HEK293 (cell line): ENCODE data around the gene NANOS1.

Source experiments
- CTCF ChIA-PET: fragments of 350-600 bp; formaldehyde crosslinking; extraction: SDS; loops from one replicate; lab custom pipeline; 2021; ENCODE audit warnings: antibody characterized with exemption; lab: Yijun Ruan, JAX
- POLR2A ChIA-PET: fragments of 300-600 bp; formaldehyde crosslinking; extraction: SDS; loops from one replicate; lab custom pipeline; 2020; ENCODE audit warnings: antibody characterized with exemption, inconsistent platforms; lab: Yijun Ruan, JAX
- H3K27ac ChIP-seq: fragments of 200-500 bp; sonication (Bioruptor generic); 2 replicates; pipeline ENCODE4 v1.5.1; 2014; ENCODE audit warnings: low read depth, low read length, control low read depth, inconsistent platforms; ENCODE audit errors: extremely low read depth
- H3K36me3 ChIP-seq, 2 experiments: fragments of 200-500 bp in 1 of 2; sonication (Bioruptor generic) in 1 of 2; 1 replicate in 1 of 2; 2 replicates in 1 of 2; pipeline ENCODE4 v1.5.1; 2014 to 2017; ENCODE audit warnings: inconsistent platforms in 2 of 2, low read length in 2 of 2; ENCODE audit not compliant: control insufficient read depth in 2 of 2, insufficient read depth in 1 of 2
- H3K4me1 ChIP-seq: fragments of 200-500 bp; sonication (Bioruptor generic); 2 replicates; pipeline ENCODE4 v1.5.1; 2014; ENCODE audit warnings: mild to moderate bottlenecking, low read length, inconsistent platforms; ENCODE audit not compliant: control insufficient read depth, insufficient read depth
- H3K4me3 ChIP-seq: 2 replicates; pipeline ENCODE4 v1.5.1; 2011; ENCODE audit warnings: low read depth, mild to moderate bottlenecking, control low read depth, low read length, moderate library complexity
- H3K9me3 ChIP-seq: fragments of 200-500 bp; sonication (Bioruptor generic); 2 replicates; pipeline ENCODE4 v1.5.1; 2014; ENCODE audit warnings: low read depth, low read length, inconsistent platforms; ENCODE audit not compliant: control insufficient read depth, insufficient read depth
- MZF1 ChIP-seq: fragments of 450-650 bp; formaldehyde crosslinking; IDR thresholded peaks from 2 replicates; pipeline ENCODE4 v1.5.1; 2017; ENCODE audit warnings: missing biosample characterization, missing genetic modification characterization, borderline replicate concordance
- SETDB1 ChIP-seq: IDR thresholded peaks from one replicate; pipeline ENCODE4 v1.6.1; 2017; ENCODE audit warnings: mild to moderate bottlenecking, low read length, moderate library complexity, mixed read lengths; ENCODE audit not compliant: insufficient read length
- ZBTB21 ChIP-seq: fragments of 450-650 bp; formaldehyde crosslinking; IDR thresholded peaks from 2 replicates; pipeline ENCODE4 v1.5.1; 2017; ENCODE audit warnings: missing biosample characterization, missing genetic modification characterization
- ZBTB48 ChIP-seq: fragments of 450-650 bp; formaldehyde crosslinking; IDR thresholded peaks from 2 replicates; pipeline ENCODE4 v1.5.1; 2016; ENCODE audit warnings: missing biosample characterization, missing genetic modification characterization
- ZIC2 ChIP-seq: fragments of 450-650 bp; formaldehyde crosslinking; IDR thresholded peaks from 2 replicates; pipeline ENCODE4 v1.5.1; 2016; ENCODE audit warnings: missing biosample characterization, missing genetic modification characterization
- ZNF10 ChIP-seq: fragments of 450-650 bp; formaldehyde crosslinking; IDR thresholded peaks from 2 replicates; pipeline ENCODE4 v1.5.1; 2017; ENCODE audit warnings: missing biosample characterization, missing genetic modification characterization
- ZNF133 ChIP-seq: fragments of 450-650 bp; formaldehyde crosslinking; IDR thresholded peaks from 2 replicates; pipeline ENCODE4 v1.5.1; 2016; ENCODE audit warnings: missing biosample characterization, missing genetic modification characterization
- ZNF146 ChIP-seq: fragments of 450-650 bp; formaldehyde crosslinking; IDR thresholded peaks from 2 replicates; pipeline ENCODE4 v1.5.1; 2016; ENCODE audit warnings: missing biosample characterization, missing genetic modification characterization
- ZNF157 ChIP-seq: fragments of 450-650 bp; formaldehyde crosslinking; IDR thresholded peaks from 2 replicates; pipeline ENCODE4 v1.5.1; 2016; ENCODE audit warnings: missing biosample characterization, missing genetic modification characterization
- ZNF169 ChIP-seq: fragments of 450-650 bp; formaldehyde crosslinking; IDR thresholded peaks from 2 replicates; pipeline ENCODE4 v1.5.1; 2016; ENCODE audit warnings: missing biosample characterization, missing genetic modification characterization
- ZNF184 ChIP-seq: fragments of 450-650 bp; IDR thresholded peaks from 2 replicates; pipeline ENCODE4 v1.5.1; 2018; ENCODE audit warnings: missing biosample characterization, mild to moderate bottlenecking, missing genetic modification characterization
- ZNF214 ChIP-seq: fragments of 450-650 bp; formaldehyde crosslinking; IDR thresholded peaks from 2 replicates; pipeline ENCODE4 v1.5.1; 2017; ENCODE audit warnings: missing biosample characterization, mild to moderate bottlenecking, missing genetic modification characterization, borderline replicate concordance
- ZNF274 ChIP-seq, 2 experiments: fragments of 200-500 bp in 1 of 2; fragments of 450-650 bp in 1 of 2; sonication (Bioruptor generic) in 1 of 2; formaldehyde crosslinking in 1 of 2; IDR thresholded peaks; 2 replicates each; pipeline versions ENCODE4 v1.5.1 to v1.6.1; 2014 to 2016; ENCODE audit warnings: borderline replicate concordance in 1 of 2, inconsistent platforms in 1 of 2, low read length in 1 of 2, missing biosample characterization in 1 of 2, missing genetic modification characterization in 1 of 2
- ZNF366 ChIP-seq: fragments of 450-650 bp; formaldehyde crosslinking; conservative IDR thresholded peaks from 2 replicates; pipeline ENCODE4 v1.5.1; 2016; ENCODE audit warnings: missing biosample characterization, missing genetic modification characterization
- ZNF37A ChIP-seq: fragments of 450-650 bp; IDR thresholded peaks from 2 replicates; pipeline ENCODE4 v1.5.1; 2018; ENCODE audit warnings: missing biosample characterization, missing genetic modification characterization
- ZNF426 ChIP-seq: fragments of 450-650 bp; formaldehyde crosslinking; IDR thresholded peaks from 2 replicates; pipeline ENCODE4 v1.5.1; 2017; ENCODE audit warnings: missing biosample characterization, missing genetic modification characterization, mild to moderate bottlenecking, inconsistent platforms, moderate library complexity
- ZNF514 ChIP-seq: fragments of 450-650 bp; formaldehyde crosslinking; IDR thresholded peaks from 2 replicates; pipeline ENCODE4 v1.5.1; 2016; ENCODE audit warnings: missing biosample characterization, missing genetic modification characterization
- ZNF555 ChIP-seq: fragments of 450-650 bp; formaldehyde crosslinking; conservative IDR thresholded peaks from 2 replicates; pipeline ENCODE4 v1.5.1; 2017; ENCODE audit warnings: missing biosample characterization, mild to moderate bottlenecking, missing genetic modification characterization, inconsistent platforms
- ZNF596 ChIP-seq: fragments of 450-650 bp; IDR thresholded peaks from 2 replicates; pipeline ENCODE4 v1.5.0; 2018; ENCODE audit warnings: missing biosample characterization, mild to moderate bottlenecking, missing genetic modification characterization, moderate library complexity
- ZNF623 ChIP-seq: fragments of 450-650 bp; formaldehyde crosslinking; IDR thresholded peaks from 2 replicates; pipeline ENCODE4 v1.5.1; 2016; ENCODE audit warnings: missing biosample characterization, missing genetic modification characterization
- ZNF768 ChIP-seq: fragments of 450-650 bp; formaldehyde crosslinking; IDR thresholded peaks from 2 replicates; pipeline ENCODE4 v1.5.1; 2018; ENCODE audit warnings: missing biosample characterization, mild to moderate bottlenecking, missing genetic modification characterization
- ZNF830 ChIP-seq: fragments of 450-650 bp; IDR thresholded peaks from 2 replicates; pipeline ENCODE4 v1.5.0; 2018; ENCODE audit warnings: missing biosample characterization, missing genetic modification characterization, low read depth, mild to moderate bottlenecking, moderate library complexity
- ZSCAN23 ChIP-seq: fragments of 450-650 bp; formaldehyde crosslinking; IDR thresholded peaks from 2 replicates; pipeline ENCODE4 v1.5.1; 2016; ENCODE audit warnings: missing biosample characterization, missing genetic modification characterization
- TF ChIP-seq, protein P1 (sequence below): fragments of 450-650 bp; formaldehyde crosslinking; IDR thresholded peaks from 2 replicates; pipeline ENCODE4 v1.5.1; 2016; ENCODE audit warnings: missing biosample characterization, missing genetic modification characterization
- TF ChIP-seq, protein P2 (sequence below): fragments of 450-650 bp; formaldehyde crosslinking; conservative IDR thresholded peaks from 2 replicates; pipeline ENCODE4 v1.5.1; 2016; ENCODE audit warnings: low read depth, missing biosample characterization, missing genetic modification characterization
- TF ChIP-seq, protein P3 (sequence below): fragments of 450-650 bp; formaldehyde crosslinking; IDR thresholded peaks from 2 replicates; pipeline ENCODE4 v1.5.1; 2017; ENCODE audit warnings: missing biosample characterization, missing genetic modification characterization

The NANOS1 gene

DNA sequence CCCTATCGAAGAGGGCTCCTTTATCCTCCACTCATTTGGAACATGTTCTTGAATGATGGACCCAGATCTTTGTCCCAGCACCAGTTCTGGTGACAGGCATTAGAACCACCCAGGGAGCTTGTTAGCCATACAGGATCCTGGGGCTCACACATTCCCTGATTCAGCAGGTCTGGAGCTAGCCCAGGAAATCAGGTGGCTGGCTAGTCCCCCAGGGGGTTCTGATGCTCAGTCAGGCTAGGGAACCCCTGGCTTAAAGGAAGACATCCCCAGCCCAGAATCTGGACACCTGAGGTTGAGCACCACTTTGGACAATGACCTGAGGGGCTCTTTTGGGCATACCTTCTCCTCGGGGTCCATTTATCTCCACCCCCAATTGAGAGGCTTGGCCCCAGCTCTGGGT is 37.0 kb upstream of the NANOS1 start:
- Histone ChIP-seq H3K27ac (no peak overlapping the region), H3K36me3 (no peaks in the 10 kb centered on the region), H3K4me1 (no peaks in the 10 kb centered on the region), H3K4me3 (no peak overlapping the region), H3K9me3 (no peaks in the 10 kb centered on the region)
- CTCF ChIA-PET: no interaction called here
- TF ChIP-seq ZNF146 (tag by site-specific recombination) (no peak), ZNF623 (tag by site-specific recombination) (no peak), ZNF768 (no peak), ZNF555 (tag by site-specific recombination) (no peak), ZIC2 (no peak), ZBTB48 (no peak), MZF1 (tag by site-specific recombination) (no peak), ZNF426 (tag by site-specific recombination) (no peak), ZNF157 (no peak), SETDB1 (no peak), ZNF37A (no peak), ZNF366 (tag by site-specific recombination) (no peak), ZNF274 (IDR thresholded peaks at IDR 0.05; ENCODE audit: low read length) (no peak), ZNF274 (tag by site-specific recombination; IDR thresholded peaks at IDR 0.05; ENCODE audit: borderline replicate concordance) (no peak), ZNF214 (no peak)
- TF ChIP-seq, protein P1, sequence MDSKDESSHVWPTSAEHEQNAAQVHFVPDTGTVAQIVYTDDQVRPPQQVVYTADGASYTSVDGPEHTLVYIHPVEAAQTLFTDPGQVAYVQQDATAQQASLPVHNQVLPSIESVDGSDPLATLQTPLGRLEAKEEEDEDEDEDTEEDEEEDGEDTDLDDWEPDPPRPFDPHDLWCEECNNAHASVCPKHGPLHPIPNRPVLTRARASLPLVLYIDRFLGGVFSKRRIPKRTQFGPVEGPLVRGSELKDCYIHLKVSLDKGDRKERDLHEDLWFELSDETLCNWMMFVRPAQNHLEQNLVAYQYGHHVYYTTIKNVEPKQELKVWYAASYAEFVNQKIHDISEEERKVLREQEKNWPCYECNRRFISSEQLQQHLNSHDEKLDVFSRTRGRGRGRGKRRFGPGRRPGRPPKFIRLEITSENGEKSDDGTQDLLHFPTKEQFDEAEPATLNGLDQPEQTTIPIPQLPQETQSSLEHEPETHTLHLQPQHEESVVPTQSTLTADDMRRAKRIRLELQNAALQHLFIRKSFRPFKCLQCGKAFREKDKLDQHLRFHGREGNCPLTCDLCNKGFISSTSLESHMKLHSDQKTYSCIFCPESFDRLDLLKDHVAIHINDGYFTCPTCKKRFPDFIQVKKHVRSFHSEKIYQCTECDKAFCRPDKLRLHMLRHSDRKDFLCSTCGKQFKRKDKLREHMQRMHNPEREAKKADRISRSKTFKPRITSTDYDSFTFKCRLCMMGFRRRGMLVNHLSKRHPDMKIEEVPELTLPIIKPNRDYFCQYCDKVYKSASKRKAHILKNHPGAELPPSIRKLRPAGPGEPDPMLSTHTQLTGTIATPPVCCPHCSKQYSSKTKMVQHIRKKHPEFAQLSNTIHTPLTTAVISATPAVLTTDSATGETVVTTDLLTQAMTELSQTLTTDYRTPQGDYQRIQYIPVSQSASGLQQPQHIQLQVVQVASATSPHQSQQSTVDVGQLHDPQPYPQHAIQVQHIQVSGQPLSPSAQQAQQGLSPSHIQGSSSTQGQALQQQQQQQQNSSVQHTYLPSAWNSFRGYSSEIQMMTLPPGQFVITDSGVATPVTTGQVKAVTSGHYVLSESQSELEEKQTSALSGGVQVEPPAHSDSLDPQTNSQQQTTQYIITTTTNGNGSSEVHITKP (tag by site-specific recombination): no peak
- POLR2A ChIA-PET: no interaction called here

DNA sequence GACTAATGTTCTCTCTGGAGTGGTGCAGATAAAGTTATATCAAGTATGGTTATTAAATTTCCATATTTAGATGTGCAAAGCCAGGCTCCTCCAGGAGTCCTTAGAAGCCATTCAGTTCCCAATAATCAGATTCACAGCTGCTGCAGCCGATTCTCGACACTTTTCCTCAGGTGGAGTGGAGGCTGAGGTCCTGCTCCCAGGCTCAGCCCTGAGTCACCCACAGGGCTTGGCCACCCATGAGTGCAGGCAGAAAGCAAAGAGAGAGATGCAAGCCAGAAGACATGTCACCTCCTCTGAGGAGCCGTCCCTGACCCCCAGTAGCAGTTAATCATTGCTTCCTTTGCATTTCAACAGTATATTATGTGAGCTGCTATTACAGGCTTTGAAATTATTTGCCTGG is 36.3 kb upstream of the NANOS1 start:
- Histone ChIP-seq H3K4me1 (no peaks in the 10 kb centered on the region), H3K9me3 (no peaks in the 10 kb centered on the region), H3K27ac (no peak overlapping the region), H3K4me3 (no peak overlapping the region), H3K36me3 (no peaks in the 10 kb centered on the region)
- POLR2A ChIA-PET: no interaction called here
- CTCF ChIA-PET: interaction anchor here (0.7 kb wide), 1 partner anchor 12 kb away, joined by 3 read pairs; no protein-coding TSS in a partner anchor
- no peak for TF ChIP-seq ZNF514
- no peak for TF ChIP-seq MZF1 (tag by site-specific recombination)
- TF ChIP-seq ZNF184 (tag by site-specific recombination): no peak
- TF ChIP-seq ZNF214: no peak
- TF ChIP-seq ZNF10 (tag by site-specific recombination): no peak
- TF ChIP-seq, protein P2, sequence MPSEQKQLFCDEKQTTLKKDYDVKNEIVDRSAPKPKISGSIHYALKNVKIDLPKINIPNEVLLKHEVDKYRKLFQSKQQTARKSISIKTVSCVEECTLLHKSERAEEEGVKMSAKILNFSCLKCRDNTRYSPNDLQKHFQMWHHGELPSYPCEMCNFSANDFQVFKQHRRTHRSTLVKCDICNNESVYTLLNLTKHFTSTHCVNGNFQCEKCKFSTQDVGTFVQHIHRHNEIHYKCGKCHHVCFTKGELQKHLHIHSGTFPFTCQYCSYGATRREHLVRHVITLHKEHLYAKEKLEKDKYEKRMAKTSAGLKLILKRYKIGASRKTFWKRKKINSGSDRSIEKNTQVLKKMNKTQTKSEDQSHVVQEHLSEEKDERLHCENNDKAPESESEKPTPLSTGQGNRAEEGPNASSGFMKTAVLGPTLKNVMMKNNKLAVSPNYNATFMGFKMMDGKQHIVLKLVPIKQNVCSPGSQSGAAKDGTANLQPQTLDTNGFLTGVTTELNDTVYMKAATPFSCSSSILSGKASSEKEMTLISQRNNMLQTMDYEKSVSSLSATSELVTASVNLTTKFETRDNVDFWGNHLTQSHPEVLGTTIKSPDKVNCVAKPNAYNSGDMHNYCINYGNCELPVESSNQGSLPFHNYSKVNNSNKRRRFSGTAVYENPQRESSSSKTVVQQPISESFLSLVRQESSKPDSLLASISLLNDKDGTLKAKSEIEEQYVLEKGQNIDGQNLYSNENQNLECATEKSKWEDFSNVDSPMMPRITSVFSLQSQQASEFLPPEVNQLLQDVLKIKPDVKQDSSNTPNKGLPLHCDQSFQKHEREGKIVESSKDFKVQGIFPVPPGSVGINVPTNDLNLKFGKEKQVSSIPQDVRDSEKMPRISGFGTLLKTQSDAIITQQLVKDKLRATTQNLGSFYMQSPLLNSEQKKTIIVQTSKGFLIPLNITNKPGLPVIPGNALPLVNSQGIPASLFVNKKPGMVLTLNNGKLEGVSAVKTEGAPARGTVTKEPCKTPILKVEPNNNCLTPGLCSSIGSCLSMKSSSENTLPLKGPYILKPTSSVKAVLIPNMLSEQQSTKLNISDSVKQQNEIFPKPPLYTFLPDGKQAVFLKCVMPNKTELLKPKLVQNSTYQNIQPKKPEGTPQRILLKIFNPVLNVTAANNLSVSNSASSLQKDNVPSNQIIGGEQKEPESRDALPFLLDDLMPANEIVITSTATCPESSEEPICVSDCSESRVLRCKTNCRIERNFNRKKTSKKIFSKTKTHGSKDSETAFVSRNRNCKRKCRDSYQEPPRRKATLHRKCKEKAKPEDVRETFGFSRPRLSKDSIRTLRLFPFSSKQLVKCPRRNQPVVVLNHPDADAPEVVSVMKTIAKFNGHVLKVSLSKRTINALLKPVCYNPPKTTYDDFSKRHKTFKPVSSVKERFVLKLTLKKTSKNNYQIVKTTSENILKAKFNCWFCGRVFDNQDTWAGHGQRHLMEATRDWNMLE (tag by site-specific recombination): no peak
- TF ChIP-seq ZNF133 (tag by site-specific recombination): no peak
- TF ChIP-seq ZNF596 (tag by site-specific recombination): no peak
- no peak for TF ChIP-seq ZBTB21
- no peak for TF ChIP-seq ZNF830 (tag by site-specific recombination)
- TF ChIP-seq ZSCAN23: no peak
- TF ChIP-seq, protein P3, sequence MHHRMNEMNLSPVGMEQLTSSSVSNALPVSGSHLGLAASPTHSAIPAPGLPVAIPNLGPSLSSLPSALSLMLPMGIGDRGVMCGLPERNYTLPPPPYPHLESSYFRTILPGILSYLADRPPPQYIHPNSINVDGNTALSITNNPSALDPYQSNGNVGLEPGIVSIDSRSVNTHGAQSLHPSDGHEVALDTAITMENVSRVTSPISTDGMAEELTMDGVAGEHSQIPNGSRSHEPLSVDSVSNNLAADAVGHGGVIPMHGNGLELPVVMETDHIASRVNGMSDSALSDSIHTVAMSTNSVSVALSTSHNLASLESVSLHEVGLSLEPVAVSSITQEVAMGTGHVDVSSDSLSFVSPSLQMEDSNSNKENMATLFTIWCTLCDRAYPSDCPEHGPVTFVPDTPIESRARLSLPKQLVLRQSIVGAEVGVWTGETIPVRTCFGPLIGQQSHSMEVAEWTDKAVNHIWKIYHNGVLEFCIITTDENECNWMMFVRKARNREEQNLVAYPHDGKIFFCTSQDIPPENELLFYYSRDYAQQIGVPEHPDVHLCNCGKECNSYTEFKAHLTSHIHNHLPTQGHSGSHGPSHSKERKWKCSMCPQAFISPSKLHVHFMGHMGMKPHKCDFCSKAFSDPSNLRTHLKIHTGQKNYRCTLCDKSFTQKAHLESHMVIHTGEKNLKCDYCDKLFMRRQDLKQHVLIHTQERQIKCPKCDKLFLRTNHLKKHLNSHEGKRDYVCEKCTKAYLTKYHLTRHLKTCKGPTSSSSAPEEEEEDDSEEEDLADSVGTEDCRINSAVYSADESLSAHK: no peak
- TF ChIP-seq ZNF169 (tag by site-specific recombination): no peak
